IMR-90 (cell line): ENCODE measurements around the gene CACNA1D. TPM values are rescaled to one million over a fixed set of nuclear protein-coding genes. Genes with fewer than 3 reads are reported as not detected.

ENCODE experiments used
- ATAC-seq: fragments of 200-7000 bp; cut with Tn5 transposase; 2 replicates; pipeline ENCODE4 v1.9.1; 2020; ENCODE audit warnings: low read depth, mild to moderate bottlenecking, moderate library complexity
- BruUV-seq: library from RNA; stranded (reverse); fragments of 400-500 nt; replicated peaks from 2 replicates; lab custom pipeline; 2021; lab: Mats Ljungman, UMichigan
- CTCF ChIA-PET: fragments of 300-600 bp; formaldehyde crosslinking; extraction: SDS; loops from one replicate; lab custom pipeline; 2021; ENCODE audit warnings: antibody characterized with exemption; lab: Yijun Ruan, JAX
- POLR2A ChIA-PET: fragments of 300-600 bp; sonication (Branson Sonifier 250); formaldehyde crosslinking; loops from one replicate; lab custom pipeline; 2022; ENCODE audit warnings: antibody characterized with exemption; ENCODE audit not compliant: unreplicated experiment; lab: Charles Lee
- DNase-seq: peaks from one replicate; pipeline ENCODE4 v3.0.0; 2013
- H2AFZ ChIP-seq: replicated peaks from 2 replicates; pipeline ENCODE3; 2013; ENCODE audit warnings: low read length, mild to moderate bottlenecking; ENCODE audit not compliant: poor library complexity
- H2AK5ac ChIP-seq: 2 replicates; pipeline ENCODE4 v1.6.1; 2013; ENCODE audit warnings: low read depth, low read length, inconsistent platforms
- H2AK9ac ChIP-seq: replicated peaks from 2 replicates; pipeline ENCODE3; 2013; ENCODE audit warnings: mild to moderate bottlenecking, low read depth, low read length, moderate library complexity; ENCODE audit not compliant: poor library complexity
- H2BK120ac ChIP-seq: 2 replicates; pipeline ENCODE4 v1.6.1; 2013; ENCODE audit warnings: low read depth, low read length, inconsistent platforms
- H2BK15ac ChIP-seq: 3 replicates; pipeline ENCODE4 v1.6.1; 2013; ENCODE audit warnings: low read depth, low read length, inconsistent platforms
- H2BK20ac ChIP-seq: 2 replicates; pipeline ENCODE4 v1.6.1; 2013; ENCODE audit warnings: low read depth, mild to moderate bottlenecking, inconsistent platforms, low read length, moderate library complexity
- H2BK5ac ChIP-seq: 2 replicates; pipeline ENCODE4 v1.6.1; 2013; ENCODE audit warnings: mild to moderate bottlenecking, low read depth, low read length, inconsistent platforms; ENCODE audit not compliant: poor library complexity, severe bottlenecking
- H3K14ac ChIP-seq: replicated peaks from 2 replicates; pipeline ENCODE4 v1.6.1; 2013; ENCODE audit warnings: low read depth, low read length, inconsistent platforms
- H3K18ac ChIP-seq: 2 replicates; pipeline ENCODE4 v1.6.1; 2013; ENCODE audit warnings: low read depth, low read length, control low read depth
- H3K23ac ChIP-seq: 2 replicates; pipeline ENCODE4 v1.6.1; 2013; ENCODE audit warnings: low read depth, low read length, inconsistent platforms
- H3K27ac ChIP-seq: 2 replicates; pipeline ENCODE4 v1.5.1; 2013; ENCODE audit warnings: mild to moderate bottlenecking, control low read depth, low read length; ENCODE audit not compliant: insufficient read depth
- H3K27me3 ChIP-seq: 2 replicates; pipeline ENCODE4 v1.6.1; 2013; ENCODE audit warnings: low read length; ENCODE audit not compliant: control insufficient read depth, insufficient read depth
- H3K36me3 ChIP-seq: 2 replicates; pipeline ENCODE4 v1.6.1; 2013; ENCODE audit warnings: low read length, mixed read lengths; ENCODE audit not compliant: control insufficient read depth, insufficient read depth
- H3K4ac ChIP-seq: 2 replicates; pipeline ENCODE4 v1.6.1; 2013; ENCODE audit warnings: low read depth, low read length, inconsistent platforms
- H3K4me1 ChIP-seq: 2 replicates; pipeline ENCODE4 v1.6.1; 2013; ENCODE audit warnings: low read length, mixed read lengths; ENCODE audit not compliant: control insufficient read depth, insufficient read depth
- H3K4me2 ChIP-seq: 2 replicates; pipeline ENCODE4 v1.6.1; 2013; ENCODE audit warnings: low read depth, mild to moderate bottlenecking, control low read depth, low read length, moderate library complexity
- H3K4me3 ChIP-seq: 2 replicates; pipeline ENCODE4 v1.5.1; 2013; ENCODE audit warnings: low read depth, mild to moderate bottlenecking, control low read depth, low read length, moderate library complexity; ENCODE audit not compliant: insufficient read depth
- H3K56ac ChIP-seq: 2 replicates; pipeline ENCODE4 v1.6.1; 2013; ENCODE audit warnings: low read length, inconsistent platforms; ENCODE audit not compliant: insufficient read depth; ENCODE audit errors: extremely low read depth
- H3K79me1 ChIP-seq, 2 experiments: 2 replicates each; pipeline ENCODE4 v1.6.1; 2013; ENCODE audit warnings: low read length in 2 of 2, inconsistent platforms in 1 of 2, low read depth in 1 of 2
- H3K9ac ChIP-seq: 2 replicates; pipeline ENCODE4 v1.6.1; 2013; ENCODE audit warnings: low read depth, low read length, control low read depth
- H3K9me1 ChIP-seq: 2 replicates; pipeline ENCODE4 v1.6.1; 2013; ENCODE audit warnings: low read length, inconsistent platforms; ENCODE audit not compliant: insufficient read depth
- H3K9me3 ChIP-seq: 2 replicates; pipeline ENCODE4 v1.6.1; 2013; ENCODE audit warnings: low read length; ENCODE audit not compliant: control insufficient read depth, insufficient read depth
- H4K20me1 ChIP-seq: 2 replicates; pipeline ENCODE4 v1.6.1; 2013; ENCODE audit warnings: low read length, inconsistent platforms; ENCODE audit not compliant: insufficient read depth
- H4K5ac ChIP-seq: 2 replicates; pipeline ENCODE4 v1.6.1; 2013; ENCODE audit warnings: mild to moderate bottlenecking, low read depth, low read length, control low read depth
- H4K8ac ChIP-seq, 2 experiments: 2 replicates each; pipeline ENCODE4 v1.6.1; 2013; ENCODE audit warnings: low read depth in 2 of 2, low read length in 2 of 2, control low read depth in 1 of 2, inconsistent platforms in 1 of 2
- H4K91ac ChIP-seq: 2 replicates; pipeline ENCODE4 v1.6.1; 2013; ENCODE audit warnings: low read depth, low read length, inconsistent platforms; ENCODE audit not compliant: insufficient read depth
- BHLHE40 ChIP-seq: fragments of 150-350 bp; IDR thresholded peaks from 2 replicates; pipeline ENCODE4 v1.6.1; 2016; ENCODE audit warnings: mild to moderate bottlenecking, low read depth, low read length
- MAZ ChIP-seq: IDR thresholded peaks from 2 replicates; pipeline ENCODE4 v1.6.1; 2012; ENCODE audit warnings: low read depth, mild to moderate bottlenecking, low read length, improper control_type of control experiment, moderate library complexity, borderline replicate concordance
- NFE2L2 ChIP-seq: fragments of 150-350 bp; IDR thresholded peaks from 2 replicates; pipeline ENCODE4 v1.6.1; 2016; ENCODE audit warnings: low read depth, mild to moderate bottlenecking, low read length
- POLR2A ChIP-seq: IDR thresholded peaks from 2 replicates; pipeline ENCODE4 v1.6.1; 2012; ENCODE audit warnings: mild to moderate bottlenecking, low read depth, low read length
- RCOR1 ChIP-seq: IDR thresholded peaks from 2 replicates; pipeline ENCODE4 v1.6.1; 2012; ENCODE audit warnings: mild to moderate bottlenecking, low read length, improper control_type of control experiment; ENCODE audit not compliant: insufficient replicate concordance
- RFX5 ChIP-seq: IDR thresholded peaks from 2 replicates; pipeline ENCODE4 v1.8.0; 2012; ENCODE audit warnings: low read depth, mild to moderate bottlenecking, low read length, moderate library complexity
- SMC3 ChIP-seq: fragments of 150-350 bp; IDR thresholded peaks from 2 replicates; pipeline ENCODE4 v1.6.1; 2016; ENCODE audit warnings: low read depth, mild to moderate bottlenecking, antibody characterized with exemption, low read length, moderate library complexity
- WGBS, 2 experiments: methylation state at CpG; one replicate each; pipeline versions ENCODE4 v1.1.5 to v1.1.7; 2013; ENCODE audit warnings: missing lambda C conversion rate in 2 of 2; ENCODE audit not compliant: insufficient read length in 1 of 2; ENCODE audit errors: extremely low coverage in 2 of 2; 5-methylcytosine and 5-hydroxymethylcytosine counted together
- dilution Hi-C: fragments of 300-500 bp; cut with HindIII; formaldehyde crosslinking; loops from one replicate; pipeline ENCODE4 v1.14.3; 2018; ENCODE audit warnings: low sequenced_read_pairs; ENCODE audit not compliant: unreplicated experiment
- in situ Hi-C: fragments of 300-500 bp; cut with MboI; formaldehyde crosslinking; loops from 3 replicates; pipeline ENCODE4 v1.14.3; 2019; ENCODE audit warnings: low sequenced_read_pairs, inconsistent platforms, mixed read lengths
- intact Hi-C: fragments of 100-400 bp; cut with micrococcal nuclease; formaldehyde crosslinking; loops from 2 replicates; pipeline ENCODE4 v1.10.0; 2022
- polyA plus RNA-seq, 3 experiments: library from polyadenylated mRNA; depleted of rRNA; stranded (reverse); fragments of >200 nt; gene quantifications; 2 replicates each; pipeline ENCODE4 v1.2.3, GENCODE V29; 2012; ENCODE audit warnings: low replicate concordance in 1 of 3
- total RNA-seq: library from RNA; depleted of rRNA; stranded (reverse); fragments of >200 nt; gene quantifications from 2 replicates; pipeline ENCODE4 v1.2.3, GENCODE V29; 2012
- TF ChIP-seq, protein P1 (sequence below): conservative IDR thresholded peaks from 2 replicates; pipeline ENCODE4 v1.5.1; 2012; ENCODE audit warnings: mild to moderate bottlenecking, low read depth, low read length, improper control_type of control experiment
- TF ChIP-seq, protein P2 (sequence below): fragments of 150-350 bp; IDR thresholded peaks from 2 replicates; pipeline ENCODE4 v1.6.1; 2016; ENCODE audit warnings: low read depth, mild to moderate bottlenecking, low read length, moderate library complexity, borderline replicate concordance

Gene CACNA1D
- total and polyA plus RNA-seq, 2 of the 4 experiments (the other 2 are of a cell fraction): 0.07 TPM; not detected in 1

DNA sequence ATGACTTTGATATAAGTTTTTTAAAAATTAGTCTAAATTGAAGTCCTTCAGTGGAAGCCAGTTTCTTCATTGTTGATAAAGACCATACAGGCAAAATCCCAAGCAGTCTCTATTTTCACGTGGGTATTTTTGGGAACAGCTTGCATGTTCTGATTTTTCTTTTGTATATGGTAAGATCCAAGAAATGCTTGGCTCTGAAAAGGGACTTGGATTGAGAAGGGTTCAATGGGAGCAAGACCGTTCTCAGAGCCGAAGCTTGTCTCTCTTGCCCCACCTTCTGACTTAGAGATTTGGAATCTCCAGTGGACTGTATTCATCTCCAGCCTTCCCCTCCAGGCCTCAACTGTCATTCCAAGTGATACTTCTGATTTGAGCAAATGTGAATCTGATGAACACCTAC, 176.3 kb downstream of the CACNA1D start:
- BruUV-seq: no TSS peak
- H3K27me3 ChIP-seq: peaks cover 7% of the 10 kb centered on the region
- no peaks in the 10 kb centered on the region for H3K4me1 ChIP-seq
- CTCF ChIA-PET: no interaction called here
- no peak overlapping the region for H2BK5ac ChIP-seq
- POLR2A ChIA-PET: no interaction called here
- H3K9me3 ChIP-seq: no peaks in the 10 kb centered on the region
- H3K14ac ChIP-seq: no peak overlapping the region
- no peak overlapping the region for H2BK15ac ChIP-seq
- TF ChIP-seq POLR2A (no peak), NFE2L2 (no peak), RFX5 (no peak), RCOR1 (no peak), MAZ (no peak), BHLHE40 (no peak), SMC3 (no peak)
- TF ChIP-seq, protein P1, sequence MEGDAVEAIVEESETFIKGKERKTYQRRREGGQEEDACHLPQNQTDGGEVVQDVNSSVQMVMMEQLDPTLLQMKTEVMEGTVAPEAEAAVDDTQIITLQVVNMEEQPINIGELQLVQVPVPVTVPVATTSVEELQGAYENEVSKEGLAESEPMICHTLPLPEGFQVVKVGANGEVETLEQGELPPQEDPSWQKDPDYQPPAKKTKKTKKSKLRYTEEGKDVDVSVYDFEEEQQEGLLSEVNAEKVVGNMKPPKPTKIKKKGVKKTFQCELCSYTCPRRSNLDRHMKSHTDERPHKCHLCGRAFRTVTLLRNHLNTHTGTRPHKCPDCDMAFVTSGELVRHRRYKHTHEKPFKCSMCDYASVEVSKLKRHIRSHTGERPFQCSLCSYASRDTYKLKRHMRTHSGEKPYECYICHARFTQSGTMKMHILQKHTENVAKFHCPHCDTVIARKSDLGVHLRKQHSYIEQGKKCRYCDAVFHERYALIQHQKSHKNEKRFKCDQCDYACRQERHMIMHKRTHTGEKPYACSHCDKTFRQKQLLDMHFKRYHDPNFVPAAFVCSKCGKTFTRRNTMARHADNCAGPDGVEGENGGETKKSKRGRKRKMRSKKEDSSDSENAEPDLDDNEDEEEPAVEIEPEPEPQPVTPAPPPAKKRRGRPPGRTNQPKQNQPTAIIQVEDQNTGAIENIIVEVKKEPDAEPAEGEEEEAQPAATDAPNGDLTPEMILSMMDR: no peak
- TF ChIP-seq, protein P2, sequence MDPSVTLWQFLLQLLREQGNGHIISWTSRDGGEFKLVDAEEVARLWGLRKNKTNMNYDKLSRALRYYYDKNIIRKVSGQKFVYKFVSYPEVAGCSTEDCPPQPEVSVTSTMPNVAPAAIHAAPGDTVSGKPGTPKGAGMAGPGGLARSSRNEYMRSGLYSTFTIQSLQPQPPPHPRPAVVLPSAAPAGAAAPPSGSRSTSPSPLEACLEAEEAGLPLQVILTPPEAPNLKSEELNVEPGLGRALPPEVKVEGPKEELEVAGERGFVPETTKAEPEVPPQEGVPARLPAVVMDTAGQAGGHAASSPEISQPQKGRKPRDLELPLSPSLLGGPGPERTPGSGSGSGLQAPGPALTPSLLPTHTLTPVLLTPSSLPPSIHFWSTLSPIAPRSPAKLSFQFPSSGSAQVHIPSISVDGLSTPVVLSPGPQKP: no peak
- no peak overlapping the region for H2AK5ac ChIP-seq
- no peak overlapping the region for H2AFZ ChIP-seq
- no peak overlapping the region for H3K4me2 ChIP-seq
- in situ Hi-C loops: no loop called here
- no peak overlapping the region for H3K4ac ChIP-seq
- no peak for DNase-seq
- H4K91ac ChIP-seq: no peak overlapping the region
- no peak overlapping the region for H2BK20ac ChIP-seq
- H3K27ac ChIP-seq: no peak overlapping the region
- WGBS, 2 experiments: no CpG with 5 or more reads among the region's 3 CpGs
- dilution Hi-C loops: no loop called here
- H3K36me3 ChIP-seq: no peaks in the 10 kb centered on the region
- H2BK120ac ChIP-seq: no peak overlapping the region
- H4K8ac ChIP-seq: no peak overlapping the region
- H3K4me3 ChIP-seq: no peak overlapping the region
- no peak overlapping the region for H3K23ac ChIP-seq
- H3K18ac ChIP-seq: no peak overlapping the region
- H4K5ac ChIP-seq: no peak overlapping the region
- no peaks in the 10 kb centered on the region for H3K79me1 ChIP-seq
- ATAC-seq: no peak
- no peak overlapping the region for H3K56ac ChIP-seq
- H3K9me1 ChIP-seq: no peaks in the 10 kb centered on the region
- no peak overlapping the region for H3K9ac ChIP-seq
- H2AK9ac ChIP-seq: no peak overlapping the region
- intact Hi-C loops: no loop called here
- H4K20me1 ChIP-seq: no peaks in the 10 kb centered on the region
